Measurements from ENCODE around the gene TACSTD2. TPM values are rescaled to one million over a fixed set of nuclear protein-coding genes. Genes with fewer than 3 reads are reported as not detected.
"Not testable (repeated sequence)": the region's sequence is repeated elsewhere in the genome, so short reads cannot be mapped to it uniquely, and the experiment has no call there.

TACSTD2 gene, protein sequence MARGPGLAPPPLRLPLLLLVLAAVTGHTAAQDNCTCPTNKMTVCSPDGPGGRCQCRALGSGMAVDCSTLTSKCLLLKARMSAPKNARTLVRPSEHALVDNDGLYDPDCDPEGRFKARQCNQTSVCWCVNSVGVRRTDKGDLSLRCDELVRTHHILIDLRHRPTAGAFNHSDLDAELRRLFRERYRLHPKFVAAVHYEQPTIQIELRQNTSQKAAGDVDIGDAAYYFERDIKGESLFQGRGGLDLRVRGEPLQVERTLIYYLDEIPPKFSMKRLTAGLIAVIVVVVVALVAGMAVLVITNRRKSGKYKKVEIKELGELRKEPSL
- not detected for total RNA-seq

DNA sequence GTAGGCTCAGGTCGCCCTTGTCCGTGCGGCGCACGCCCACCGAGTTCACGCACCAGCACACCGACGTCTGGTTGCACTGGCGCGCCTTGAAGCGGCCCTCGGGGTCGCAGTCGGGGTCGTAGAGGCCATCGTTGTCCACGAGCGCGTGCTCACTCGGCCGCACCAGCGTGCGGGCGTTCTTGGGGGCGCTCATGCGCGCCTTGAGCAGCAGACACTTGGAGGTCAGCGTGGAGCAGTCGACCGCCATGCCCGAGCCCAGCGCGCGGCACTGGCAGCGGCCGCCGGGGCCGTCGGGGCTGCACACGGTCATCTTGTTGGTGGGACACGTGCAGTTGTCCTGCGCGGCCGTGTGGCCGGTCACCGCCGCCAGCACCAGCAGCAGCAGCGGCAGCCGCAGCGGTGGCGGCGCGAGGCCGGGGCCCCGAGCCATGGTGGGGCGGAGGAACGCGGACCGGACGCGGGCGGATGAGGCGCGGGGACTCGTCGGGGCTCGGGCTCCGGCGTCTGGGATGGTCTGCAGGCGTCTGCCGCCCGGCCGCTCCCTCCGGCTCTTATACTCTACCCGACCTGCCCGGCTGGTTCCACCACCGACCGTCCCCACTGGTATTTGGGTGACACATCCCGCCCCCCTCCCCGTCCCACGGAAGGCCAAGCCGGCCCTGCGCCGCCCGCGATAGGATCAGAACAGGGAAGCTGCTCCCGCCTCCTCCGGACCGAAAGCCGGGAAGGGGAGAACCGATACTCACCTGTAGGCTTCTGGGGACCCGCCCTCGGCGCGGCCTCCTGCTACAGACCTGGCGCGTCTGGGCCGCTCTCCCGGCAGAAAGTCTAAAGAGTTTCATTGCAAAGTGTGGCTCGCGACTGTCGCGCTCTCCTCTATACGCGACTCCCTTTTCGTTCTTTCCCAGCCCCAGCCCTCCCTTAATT is at the start of gene TACSTD2:
Gene TACSTD2 (minus strand): TSS at position 526 of the 927 bp plus-strand sequence. CDS start 96 bp downstream, at position 430.
- ChIA-PET CTCF (no interaction called here), POLR2A (no interaction called here)

DNA sequence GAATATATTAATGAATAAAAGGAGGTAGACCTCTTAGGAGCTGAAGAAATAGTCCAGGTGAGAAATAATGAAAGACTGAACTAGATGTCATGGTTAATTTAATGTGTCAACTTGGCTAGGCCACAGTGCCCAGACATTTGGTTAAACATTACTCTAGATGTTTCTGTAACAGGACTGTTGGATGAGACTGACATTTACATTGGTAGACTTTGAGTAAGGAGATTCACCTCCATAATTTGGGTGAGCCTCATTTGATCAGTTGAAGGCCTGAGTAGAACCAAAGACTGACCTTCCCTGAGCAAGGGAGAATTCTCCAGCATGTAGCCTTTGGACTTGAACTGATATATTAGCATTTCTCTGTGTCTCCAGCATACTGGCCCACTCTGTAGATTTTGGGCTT is 49.2 kb upstream of the TACSTD2 start:
- ChIA-PET POLR2A (no interaction called here), CTCF (no interaction called here)

DNA sequence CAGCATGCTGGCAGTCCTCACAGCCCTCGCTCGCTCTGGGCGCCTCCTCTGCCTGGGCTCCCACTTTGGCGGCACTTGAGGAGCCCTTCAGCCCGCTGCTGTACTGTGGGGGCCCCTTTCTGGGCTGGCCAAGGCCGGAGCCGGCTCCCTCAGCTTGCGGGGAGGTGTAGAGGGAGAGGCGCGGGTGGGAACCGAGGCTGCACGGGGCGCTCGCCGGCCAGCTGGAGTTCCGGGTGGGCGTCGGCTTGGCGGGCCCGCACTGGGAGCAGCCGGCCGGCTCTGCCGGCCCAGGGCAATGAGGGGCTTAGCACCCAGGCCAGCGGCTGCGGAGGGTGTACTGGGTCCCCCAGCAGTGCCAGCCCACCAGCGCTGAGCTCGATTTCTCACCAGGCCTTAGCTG is 46.2 kb upstream of the TACSTD2 start:
- CTCF ChIA-PET, POLR2A ChIA-PET: not testable (repeated sequence)

DNA sequence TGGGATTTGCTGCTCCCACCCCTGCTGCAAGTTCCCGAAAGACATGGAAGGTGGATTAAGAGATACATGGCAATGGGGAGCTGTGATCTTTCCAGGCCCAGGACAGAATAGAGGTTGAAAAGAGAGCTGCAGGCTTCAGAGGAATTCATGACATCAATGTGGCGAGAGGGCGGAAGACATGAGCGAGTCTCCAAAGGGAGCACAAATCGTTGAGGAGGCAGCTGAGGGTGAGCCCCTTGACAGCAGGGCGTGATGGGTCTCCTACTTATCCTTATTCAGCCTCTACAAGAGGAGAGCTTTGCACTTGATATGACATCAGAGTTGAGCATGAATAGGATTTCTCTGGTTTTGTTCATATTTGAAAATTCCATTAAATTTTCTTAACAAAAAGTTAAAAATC is 45.5 kb upstream of the TACSTD2 start:
- CTCF ChIA-PET: no interaction called here
- POLR2A ChIA-PET: no interaction called here

DNA sequence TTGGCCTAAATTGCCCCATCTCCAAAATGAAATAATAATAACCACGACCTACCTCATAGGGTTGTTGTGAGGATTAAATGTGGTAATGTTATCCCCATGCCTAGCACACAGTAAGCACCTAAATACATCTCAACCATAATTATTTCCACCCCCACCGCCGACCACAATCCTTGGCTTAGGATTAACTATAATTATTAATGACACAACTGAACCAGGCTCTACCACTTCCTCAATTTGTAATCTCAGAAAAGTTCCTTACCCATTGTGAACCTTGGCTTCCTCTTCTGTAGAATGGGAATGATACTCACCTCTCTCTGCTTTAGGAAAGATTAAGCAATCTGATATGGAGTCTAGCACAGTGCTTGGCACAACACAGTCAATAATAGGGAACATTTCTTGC is 44.3 kb upstream of the TACSTD2 start:
- CTCF ChIA-PET: no interaction called here
- POLR2A ChIA-PET: no interaction called here

DNA sequence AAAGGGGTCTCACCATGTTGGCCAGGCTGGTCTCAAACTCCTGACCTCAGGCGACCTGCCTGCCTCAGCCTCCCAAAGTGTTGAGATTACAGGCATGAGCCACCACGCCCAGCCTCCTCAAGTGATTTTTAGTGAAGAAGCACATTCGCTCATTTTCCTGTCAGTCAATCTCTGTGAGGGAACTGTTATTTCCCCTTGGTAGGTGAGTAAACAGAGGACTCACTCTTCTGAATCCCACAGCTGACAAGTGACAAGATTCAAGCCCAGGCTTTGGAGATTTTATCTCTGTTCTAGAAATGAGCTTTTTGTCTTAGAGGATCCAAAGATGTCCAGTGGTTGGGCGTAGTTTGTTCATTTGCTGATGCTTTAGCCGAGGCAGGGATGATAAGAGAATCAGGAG is 43.9 kb upstream of the TACSTD2 start:
- ChIA-PET POLR2A (no interaction called here), CTCF (no interaction called here)

DNA sequence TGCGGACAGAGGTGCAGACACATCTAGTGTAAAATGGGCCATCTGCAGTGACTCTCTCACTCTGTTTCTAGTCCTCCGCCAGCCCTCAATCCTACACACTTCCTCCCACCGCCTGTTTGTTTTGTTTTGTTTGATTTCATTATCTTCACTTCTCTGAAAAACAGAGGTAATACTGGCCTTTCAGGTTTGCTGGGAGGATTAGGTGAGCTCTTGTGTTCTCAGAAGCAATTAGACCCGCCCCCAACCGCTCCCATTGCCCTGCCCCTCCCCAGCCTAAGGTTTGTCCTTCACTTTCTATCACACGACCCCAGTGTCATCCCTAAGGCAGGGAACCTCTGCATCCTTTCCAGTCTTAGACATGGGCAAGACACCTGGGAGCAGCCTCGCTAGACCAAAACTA is 43.2 kb upstream of the TACSTD2 start:
- POLR2A ChIA-PET: no interaction called here

DNA sequence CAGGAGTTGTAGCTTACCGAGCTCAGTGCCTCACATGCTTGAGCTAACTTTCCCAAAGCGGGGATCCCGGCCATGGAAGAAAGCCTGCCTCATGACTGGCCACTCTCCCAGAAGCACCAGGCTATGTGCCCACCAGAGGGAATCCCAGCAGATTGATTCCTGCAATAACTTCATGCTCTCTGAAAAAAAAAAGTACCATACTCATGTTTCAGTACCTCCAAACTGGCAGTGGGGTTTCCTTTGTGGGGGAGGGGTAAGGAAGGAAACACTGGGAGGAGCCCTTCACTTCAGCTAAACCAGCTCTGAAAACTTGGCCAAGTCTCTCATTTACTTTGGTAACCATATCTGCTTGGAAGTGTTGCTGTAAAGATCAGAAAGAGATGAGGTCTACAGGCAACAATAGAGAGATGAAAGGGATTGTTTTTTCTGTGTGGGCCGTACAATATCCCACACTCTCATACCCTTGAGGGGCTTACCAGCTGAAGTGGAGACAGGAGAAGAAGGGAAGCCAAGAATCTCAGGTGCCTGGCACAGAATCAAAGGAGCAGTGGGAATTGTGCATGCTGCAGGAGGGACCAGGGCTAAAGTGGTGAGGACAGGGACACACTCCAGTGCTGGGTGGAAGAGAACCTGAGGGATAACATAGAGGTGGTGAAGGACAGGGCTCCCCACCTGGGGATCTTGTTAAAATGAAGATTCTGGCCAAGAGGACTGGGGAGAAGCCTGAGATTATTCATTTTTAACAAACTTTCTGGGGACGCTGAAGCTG is 42.4 kb upstream of the TACSTD2 start:
- ChIA-PET POLR2A (no interaction called here), CTCF (no interaction called here)

More for the DNA sequence above, 43.2 kb upstream of the TACSTD2 start:
- CTCF ChIA-PET: no interaction called here

DNA sequence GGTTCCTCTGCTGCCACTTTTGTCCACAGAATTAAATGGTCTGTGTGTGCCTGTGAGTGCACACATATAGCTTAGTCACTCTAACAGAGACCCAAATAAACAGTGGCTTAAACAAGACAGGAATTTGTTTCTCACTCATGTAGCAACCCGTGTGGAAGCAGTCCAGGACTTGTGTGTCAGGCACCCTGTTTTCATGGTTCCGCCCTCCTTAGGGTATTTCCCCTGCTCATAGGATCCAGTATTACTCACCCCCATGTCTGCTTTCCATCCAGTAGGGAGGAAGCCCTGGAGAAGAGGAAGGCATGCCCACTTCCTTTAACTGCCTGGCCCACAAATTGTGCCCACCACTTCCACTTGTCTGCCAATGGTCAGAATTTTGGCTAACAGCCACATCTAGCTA is 41.3 kb upstream of the TACSTD2 start:
- ChIA-PET CTCF (no interaction called here), POLR2A (no interaction called here)

DNA sequence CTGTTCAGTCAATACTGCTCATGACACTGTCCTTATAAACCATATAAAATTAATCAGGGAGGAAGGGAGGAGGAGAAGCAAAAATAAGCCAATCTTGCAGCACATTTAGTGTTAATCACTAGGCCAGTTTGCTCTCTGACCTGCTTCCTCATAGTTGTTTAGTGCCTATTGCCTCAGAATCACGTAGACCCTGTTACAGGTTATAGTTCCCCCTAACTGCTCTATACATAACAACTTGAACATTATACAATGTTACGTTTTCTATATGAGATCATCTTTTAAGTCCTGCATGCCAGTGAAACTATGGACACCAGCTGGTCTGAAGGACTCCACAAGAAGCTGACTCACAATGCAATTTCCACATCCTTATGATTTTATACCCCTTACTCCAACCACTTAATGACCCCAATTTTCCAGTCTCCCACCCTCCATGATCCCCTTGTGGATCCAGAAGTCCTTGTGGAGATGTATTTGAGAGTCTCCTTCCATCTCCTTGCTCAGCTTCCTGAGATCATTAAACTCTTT is 34.9 kb upstream of the TACSTD2 start:
- POLR2A ChIA-PET: no interaction called here

DNA sequence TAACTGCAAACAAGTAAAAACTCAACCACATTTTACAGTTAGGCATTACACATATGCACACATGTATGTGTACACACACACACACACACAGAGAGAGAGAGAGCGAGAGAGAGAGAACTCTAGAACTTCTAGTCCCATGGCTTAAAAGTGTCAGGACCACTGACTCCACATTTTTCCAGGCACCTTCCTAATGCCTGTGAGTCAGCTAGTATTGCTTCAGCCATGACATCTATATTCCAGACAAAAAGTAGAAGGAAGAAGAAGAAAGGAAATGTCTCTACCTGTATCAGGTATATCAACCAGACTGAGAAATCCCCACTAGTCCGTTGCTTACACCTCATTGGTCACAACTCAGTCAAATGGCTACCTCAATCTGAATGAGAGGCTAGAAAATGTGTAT is 31.9 kb upstream of the TACSTD2 start:
- CTCF ChIA-PET: no interaction called here
- POLR2A ChIA-PET: no interaction called here

More for the DNA sequence above, 34.9 kb upstream of the TACSTD2 start:
- CTCF ChIA-PET: no interaction called here

DNA sequence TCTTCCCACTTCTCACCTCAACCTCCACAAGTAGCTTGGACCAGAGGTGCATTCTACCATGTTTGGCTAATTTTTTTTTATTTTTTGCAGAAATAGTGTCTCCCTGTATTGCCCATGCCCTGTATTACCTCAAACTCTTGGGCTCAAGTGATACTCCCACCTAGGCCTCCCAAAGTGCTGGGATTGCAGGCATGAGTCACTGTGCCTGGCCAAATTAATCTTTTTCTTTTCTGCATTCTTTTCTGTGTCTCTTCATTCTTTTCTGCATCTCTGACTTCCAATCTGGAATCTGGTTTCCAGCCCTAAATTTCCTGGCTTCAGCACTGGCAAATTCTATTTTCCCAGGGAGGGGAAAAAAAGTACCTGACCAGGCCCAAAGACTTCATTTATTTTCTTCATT is 31.2 kb upstream of the TACSTD2 start:
- ChIA-PET CTCF (no interaction called here), POLR2A (no interaction called here)

DNA sequence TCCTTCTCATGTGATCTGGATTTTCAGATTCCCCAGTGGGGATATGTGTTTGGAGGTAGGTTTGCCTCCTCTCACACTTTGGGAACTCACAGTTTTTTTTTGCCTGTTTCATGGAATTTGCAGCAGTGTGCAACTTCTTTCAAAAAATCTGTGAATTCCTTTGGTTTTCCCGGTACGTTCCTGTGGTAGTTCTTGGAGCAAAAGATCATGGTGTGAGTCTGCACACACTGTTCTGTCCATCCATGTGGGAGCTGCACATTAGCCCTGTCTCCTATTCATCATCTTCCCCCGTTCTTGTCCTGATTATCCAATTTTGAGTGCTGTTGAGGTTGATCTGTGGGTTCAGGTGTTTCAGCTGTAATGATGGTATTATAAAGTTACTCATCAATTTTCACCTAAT is 30.3 kb upstream of the TACSTD2 start:
- ChIA-PET POLR2A (interaction anchor here (0.5 kb wide), 1 partner anchor 28 kb away, joined by 3 read pairs; no protein-coding TSS in a partner anchor), CTCF (no interaction called here)

DNA sequence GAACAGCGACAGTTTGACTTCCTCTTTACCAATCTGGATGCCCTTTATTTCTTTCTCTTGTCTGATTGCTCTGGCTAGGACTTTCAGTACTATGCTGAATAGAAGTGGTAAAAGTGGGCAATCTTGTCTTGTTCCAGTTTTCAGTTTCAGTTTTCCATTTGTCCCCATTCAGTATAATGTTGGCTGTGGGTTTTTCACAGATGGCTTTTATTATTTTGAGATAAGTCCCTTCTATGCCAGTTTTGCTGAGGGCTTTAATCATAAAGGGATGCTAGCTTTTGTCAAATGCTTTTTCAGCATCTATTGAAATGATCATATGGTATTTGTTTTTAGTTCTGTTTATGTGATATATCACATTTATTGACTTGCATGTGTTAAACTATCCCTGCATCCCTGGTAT is 24.9 kb upstream of the TACSTD2 start:
- POLR2A ChIA-PET, CTCF ChIA-PET: not testable (repeated sequence)

DNA sequence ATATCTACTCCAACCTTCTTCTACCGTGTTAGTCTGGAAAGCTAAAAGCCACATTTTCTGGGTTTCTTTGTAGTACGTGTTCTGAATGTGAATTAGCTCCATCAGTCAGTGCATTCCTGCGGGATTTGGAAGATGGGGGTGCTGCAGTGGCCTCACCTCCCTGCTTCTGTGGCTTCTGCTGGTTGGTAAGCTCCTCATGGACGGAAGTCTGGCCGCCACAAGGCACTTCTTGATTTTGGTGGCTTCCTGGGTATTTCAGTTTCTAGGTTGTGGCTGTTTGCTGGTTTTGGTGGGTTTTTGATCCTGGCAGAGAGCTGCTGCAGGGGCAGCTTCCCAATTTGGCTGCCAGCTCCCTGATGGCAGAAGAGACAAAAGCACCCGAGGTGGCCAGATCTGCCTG is 20.9 kb upstream of the TACSTD2 start:
- ChIA-PET CTCF (no interaction called here), POLR2A (no interaction called here)

DNA sequence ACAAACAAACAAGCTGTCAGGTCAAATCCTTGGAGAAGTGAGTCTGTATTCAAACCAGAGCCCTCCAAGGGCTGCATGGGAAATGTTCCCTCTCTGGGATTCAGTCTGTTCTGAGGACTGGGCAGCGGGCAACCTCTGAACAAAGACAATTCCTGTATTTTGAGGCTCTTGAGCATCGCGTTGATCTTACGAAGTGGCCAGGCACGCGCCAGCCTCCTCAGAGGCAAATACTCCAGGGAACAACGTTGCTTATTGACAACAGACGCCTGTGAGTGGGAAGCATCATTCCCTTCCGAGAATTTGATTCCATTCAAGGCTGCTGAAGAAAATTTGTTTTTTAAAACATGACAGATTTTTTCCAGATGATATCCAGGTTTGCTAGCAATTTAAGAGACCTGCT is 20.0 kb upstream of the TACSTD2 start:
- CTCF ChIA-PET: no interaction called here
- POLR2A ChIA-PET: no interaction called here

DNA sequence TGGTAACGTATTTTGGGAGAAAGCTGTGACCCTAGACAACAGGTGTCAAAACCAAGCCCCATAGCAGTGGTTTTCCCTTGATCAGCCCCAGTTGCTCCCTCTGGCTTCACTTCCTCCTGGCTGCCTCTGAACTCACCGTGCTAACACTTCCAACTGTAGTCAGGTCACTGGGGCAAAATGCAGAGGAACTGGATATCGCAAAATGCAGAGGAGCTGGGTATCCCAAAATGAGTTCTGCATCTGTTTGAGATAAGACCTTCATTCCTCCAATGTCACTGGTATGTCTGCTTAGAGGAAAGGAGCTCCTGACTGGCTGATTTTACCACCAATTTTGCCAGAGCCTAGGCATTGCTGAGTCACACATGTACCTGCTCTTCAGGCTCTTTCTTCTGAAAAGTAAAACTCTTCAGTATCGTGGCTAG is 19.6 kb upstream of the TACSTD2 start:
- ChIA-PET POLR2A (no interaction called here), CTCF (no interaction called here)

DNA sequence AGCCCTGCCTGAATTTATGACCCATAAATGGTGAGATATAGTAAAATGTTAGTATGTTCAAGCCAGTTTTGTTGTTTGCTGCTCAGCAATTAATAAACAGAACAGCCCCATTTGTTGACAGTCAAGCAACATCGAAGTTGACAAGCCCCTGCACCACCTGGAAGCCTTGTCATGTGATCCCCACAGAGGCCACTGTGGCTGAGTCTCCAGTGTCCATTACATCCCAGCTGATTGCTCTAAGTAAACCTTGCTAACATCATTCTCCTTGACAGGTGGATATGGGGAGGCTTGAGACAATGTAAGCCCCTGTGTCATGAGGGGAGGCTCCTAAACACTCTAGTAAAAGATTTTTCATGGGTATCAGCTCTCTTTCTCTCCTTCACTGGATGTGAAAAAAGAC is 17.5 kb upstream of the TACSTD2 start:
- ChIA-PET POLR2A (no interaction called here), CTCF (no interaction called here)

DNA sequence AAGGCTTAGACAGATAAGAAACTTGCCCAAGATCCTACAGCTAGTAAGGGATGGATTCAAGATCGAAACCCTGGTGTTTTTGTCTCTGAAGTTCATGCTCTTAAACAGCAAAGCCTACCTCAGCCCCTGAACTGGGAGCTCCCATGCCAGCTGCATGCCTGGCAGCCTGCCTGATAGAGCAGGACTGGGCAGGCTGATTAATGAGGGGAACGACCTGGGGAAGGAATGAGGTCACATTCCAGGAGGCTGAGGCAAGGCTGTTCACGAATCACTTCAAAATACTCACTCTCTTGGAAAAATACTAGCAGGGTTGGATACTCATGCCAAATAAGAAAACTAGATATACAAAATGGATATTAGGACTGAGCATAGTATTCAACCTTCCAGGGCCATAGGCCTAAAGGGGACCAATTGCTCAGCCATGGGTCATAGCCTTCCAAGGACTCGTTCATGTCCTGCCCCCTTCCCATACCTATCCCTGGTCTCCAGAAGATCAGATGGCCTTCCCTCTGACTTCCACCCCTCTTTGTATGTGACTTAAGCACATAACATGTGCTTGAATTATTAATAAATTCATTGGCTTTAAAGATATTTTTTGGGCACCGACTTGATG is 15.6 kb upstream of the TACSTD2 start:
- CTCF ChIA-PET: no interaction called here
- POLR2A ChIA-PET: no interaction called here

DNA sequence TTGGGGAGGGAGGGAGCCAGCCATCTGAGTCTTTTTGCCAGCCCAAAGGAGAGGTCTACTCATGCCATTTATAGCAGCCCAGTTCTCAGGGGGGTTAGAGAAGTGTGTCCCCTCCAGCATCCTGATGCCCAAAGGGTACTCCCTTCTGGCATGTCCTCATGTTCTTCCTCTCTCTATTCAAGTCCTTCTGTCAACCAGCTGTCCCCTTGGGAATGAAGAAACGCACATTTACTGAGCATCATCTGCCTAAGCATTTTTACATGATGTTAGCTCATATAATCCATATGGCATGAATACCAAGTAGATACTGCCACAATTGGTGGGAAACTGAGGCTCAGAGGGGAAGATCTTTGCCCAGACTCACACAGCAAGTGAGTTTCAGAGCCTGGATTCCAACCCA is 14.8 kb upstream of the TACSTD2 start:
- POLR2A ChIA-PET: no interaction called here
- CTCF ChIA-PET: no interaction called here

Measured in activated CD8-positive, alpha-beta memory T cell treated with anti-CD3 and anti-CD28 coated beads for 36 hours (primary cell).